Upper lobe of left lung (tissue), 4 donors: ENCODE results near the gene GREB1L.

Experiments
- CTCF ChIP-seq, 6 experiments: fragments of 450-650 bp in 4 of 6; fragments of 200-600 bp in 2 of 6; sonication (generic) in 2 of 6; IDR thresholded peaks; one replicate each; pipeline ENCODE4 v1.5.1; 2016 to 2019; ENCODE audit warnings: antibody characterized with exemption in 6 of 6
- POLR2AphosphoS5 ChIP-seq, 2 donors: sonication (generic); formaldehyde crosslinking; IDR thresholded peaks; one replicate each; pipeline ENCODE4 v1.5.1; 2017; ENCODE audit warnings: antibody characterized with exemption in 2 of 2

DNA sequence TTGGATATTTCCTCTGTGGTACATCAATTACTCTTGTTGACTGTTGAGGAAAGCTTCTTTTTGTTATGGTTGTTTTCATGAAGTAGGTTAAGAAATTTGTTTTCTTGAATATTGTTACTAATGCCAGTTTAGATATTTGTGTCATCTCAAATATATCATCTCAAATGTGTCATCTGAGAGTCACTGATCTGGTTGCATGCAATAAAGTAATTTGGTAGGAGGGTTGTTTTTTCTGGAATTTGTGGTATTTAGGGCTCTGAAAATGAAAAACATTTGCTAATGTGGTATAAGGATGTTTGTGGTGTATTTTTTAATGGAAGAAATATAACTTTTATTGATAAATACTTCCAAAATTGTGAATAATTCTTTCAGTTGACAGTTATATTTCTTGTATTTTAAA, 117.7 kb downstream of the GREB1L start:
- TF ChIP-seq POLR2AphosphoS5 (IDR thresholded peaks at IDR 0.05) (no peak), CTCF (IDR thresholded peaks at IDR 0.05) (no peak)
